ENCODE data around the gene ZSCAN4. TPM values are rescaled to one million over a fixed set of nuclear protein-coding genes. Genes with fewer than 3 reads are reported as not detected.

Gene ZSCAN4, protein sequence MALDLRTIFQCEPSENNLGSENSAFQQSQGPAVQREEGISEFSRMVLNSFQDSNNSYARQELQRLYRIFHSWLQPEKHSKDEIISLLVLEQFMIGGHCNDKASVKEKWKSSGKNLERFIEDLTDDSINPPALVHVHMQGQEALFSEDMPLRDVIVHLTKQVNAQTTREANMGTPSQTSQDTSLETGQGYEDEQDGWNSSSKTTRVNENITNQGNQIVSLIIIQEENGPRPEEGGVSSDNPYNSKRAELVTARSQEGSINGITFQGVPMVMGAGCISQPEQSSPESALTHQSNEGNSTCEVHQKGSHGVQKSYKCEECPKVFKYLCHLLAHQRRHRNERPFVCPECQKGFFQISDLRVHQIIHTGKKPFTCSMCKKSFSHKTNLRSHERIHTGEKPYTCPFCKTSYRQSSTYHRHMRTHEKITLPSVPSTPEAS
- polyA plus RNA-seq (ENCODE audit: insufficient read length in 4 of 4), result under 1 TPM in 1 of 4 donors, not detected in 3; 0.05 TPM

GRCh38 chr19:57668635-57669034, at the start of gene ZSCAN4:
Gene ZSCAN4, plus strand, starts transcription at chr19:57668935. Its CDS starts 7,211 bp downstream, at chr19:57676146.
- DNase-seq (ENCODE audit: low read depth in 4 of 4, low spot score in 3 of 4), result no peak

DNA sequence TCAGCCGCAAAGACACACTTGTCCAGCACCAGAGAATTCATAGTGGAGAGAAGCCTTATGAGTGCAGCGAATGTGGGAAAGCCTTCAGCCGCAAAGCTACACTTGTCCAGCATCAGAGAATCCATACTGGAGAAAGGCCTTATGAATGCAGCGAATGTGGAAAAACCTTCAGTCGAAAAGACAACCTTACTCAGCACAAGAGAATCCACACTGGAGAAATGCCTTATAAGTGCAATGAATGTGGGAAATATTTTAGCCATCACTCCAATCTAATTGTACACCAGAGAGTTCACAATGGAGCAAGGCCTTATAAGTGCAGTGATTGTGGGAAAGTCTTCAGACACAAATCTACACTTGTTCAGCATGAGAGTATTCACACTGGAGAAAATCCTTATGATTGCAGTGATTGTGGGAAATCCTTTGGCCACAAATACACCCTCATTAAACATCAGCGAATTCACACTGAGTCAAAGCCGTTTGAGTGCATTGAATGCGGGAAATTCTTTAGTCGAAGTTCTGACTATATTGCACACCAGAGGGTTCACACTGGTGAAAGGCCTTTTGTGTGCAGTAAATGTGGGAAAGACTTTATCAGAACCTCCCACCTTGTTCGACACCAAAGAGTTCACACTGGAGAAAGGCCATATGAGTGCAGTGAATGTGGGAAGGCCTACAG, 47.9 kb upstream of the ZSCAN4 start:
- DNase-seq (ENCODE audit: low read depth in 4 of 4, low spot score in 3 of 4), result no peak

- DNase-seq (ENCODE audit: low read depth in 4 of 4, low spot score in 3 of 4), result no peak
Measured at GRCh38 chr19:57623091-57623490, 45.6 kb upstream of the ZSCAN4 start.

DNA sequence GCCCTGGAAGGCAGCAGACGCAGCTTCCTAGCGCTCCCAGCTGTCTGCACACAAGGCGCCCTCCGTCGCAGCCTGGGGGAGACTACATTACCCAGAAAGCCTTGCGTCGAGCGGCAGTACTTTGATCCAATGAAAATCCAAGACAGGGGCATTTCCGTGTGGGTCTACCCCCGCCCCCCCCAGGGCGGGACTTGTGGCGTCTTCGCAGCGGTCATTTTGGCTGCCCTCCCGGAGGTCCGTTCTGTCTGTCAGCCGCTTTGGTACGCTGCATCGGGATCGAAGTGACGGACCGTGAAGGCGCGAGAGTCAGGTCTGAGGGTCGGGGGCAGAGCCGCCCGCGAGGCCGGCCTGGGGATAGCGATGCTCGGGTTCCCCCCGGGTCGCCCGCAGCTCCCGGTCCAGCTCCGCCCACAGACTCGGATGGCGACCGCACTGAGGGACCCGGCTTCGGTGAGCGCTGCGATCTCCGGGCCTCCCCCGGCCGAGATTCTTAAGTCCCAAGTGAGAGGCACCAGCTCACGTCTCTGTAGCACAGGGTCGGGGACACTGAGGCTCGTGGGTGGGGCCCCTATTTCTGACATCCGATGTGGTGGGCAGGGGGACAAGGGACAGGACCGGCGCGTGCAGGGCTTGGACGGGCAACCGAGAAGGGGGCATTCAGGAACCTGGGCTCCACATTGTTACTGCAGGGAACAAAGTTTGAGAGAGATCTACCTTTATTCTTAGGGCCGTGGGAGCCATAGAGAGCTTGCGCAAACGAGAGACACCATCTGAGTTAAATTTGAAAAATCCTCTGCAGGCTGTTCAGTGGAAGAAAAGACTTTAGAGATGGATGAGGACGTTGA, 35.5 kb upstream of the ZSCAN4 start, which contains the start of gene ZNF211:
Gene ZNF211 (plus strand): TSS at position 182 of the 845 bp plus-strand sequence. CDS start 179 bp downstream, at position 361.
- DNase-seq (ENCODE audit: low read depth in 4 of 4, low spot score in 3 of 4), result peak; percentile 91 to 95 (median 92)

- no peak for DNase-seq (ENCODE audit: low read depth in 4 of 4, low spot score in 3 of 4)
Measured at GRCh38 chr19:57633832-57634131, 35.0 kb upstream of the ZSCAN4 start.

GRCh38 chr19:57637379-57637778, 31.4 kb upstream of the ZSCAN4 start:
- no peak for DNase-seq (ENCODE audit: low read depth in 4 of 4, low spot score in 3 of 4)

- no peak for DNase-seq (ENCODE audit: low read depth in 4 of 4, low spot score in 3 of 4)
Measured at GRCh38 chr19:57641715-57642234, 27.0 kb upstream of the ZSCAN4 start.

DNA sequence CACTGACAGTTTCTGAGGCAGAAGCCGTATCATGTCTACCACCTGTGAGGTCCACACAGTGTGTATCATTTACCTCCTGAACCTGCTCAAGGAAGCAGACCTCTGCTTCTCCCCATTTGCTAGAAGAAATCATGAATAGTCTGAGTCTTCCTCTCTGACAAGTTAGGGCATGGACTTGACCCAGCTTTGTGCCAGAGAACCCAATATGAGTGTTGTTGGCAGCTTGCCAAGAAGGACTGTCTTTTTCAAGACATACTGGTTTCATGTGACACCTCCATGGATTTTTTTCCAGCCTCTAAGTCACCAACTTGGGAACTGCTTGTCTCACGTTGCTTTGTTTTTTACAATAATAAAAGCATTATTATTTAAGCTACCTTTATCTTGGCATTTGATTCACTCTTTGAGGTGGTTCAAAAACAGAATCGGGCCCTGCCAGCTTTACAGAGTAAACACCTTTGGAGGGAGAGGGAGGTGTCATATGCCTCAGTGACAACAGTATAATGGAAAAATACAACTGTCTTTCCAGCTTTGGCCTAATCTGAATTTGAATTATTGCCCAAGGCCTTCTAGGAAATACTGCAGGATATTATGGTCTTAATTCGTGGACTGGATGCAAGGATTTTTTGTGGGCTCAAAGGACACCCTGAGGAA, 26.2 kb upstream of the ZSCAN4 start:
- no peak for DNase-seq (ENCODE audit: low read depth in 4 of 4, low spot score in 3 of 4)

DNA sequence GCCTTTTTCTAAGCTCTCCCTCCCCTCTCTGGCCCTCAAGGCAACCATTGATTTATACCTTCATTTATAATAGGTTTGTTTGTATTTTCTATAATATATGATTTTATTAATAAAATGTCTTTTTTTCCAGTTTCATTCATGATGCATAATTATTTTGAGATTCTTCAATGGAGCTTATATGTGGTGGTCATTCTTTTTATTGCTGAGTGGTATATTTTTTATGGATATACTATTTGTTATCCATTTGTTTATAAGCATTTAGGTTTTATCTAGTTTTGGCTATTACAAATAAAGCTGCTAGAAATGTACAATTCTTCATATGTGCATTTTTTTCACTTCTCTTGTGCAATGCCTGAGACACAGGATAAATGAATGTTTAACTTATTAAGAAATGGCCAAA, 25.0 kb upstream of the ZSCAN4 start:
- DNase-seq (ENCODE audit: low read depth in 4 of 4, low spot score in 3 of 4), result no peak

- no peak for DNase-seq (ENCODE audit: low read depth in 4 of 4, low spot score in 3 of 4)
Measured at GRCh38 chr19:57648331-57649003, 20.3 kb upstream of the ZSCAN4 start.

GRCh38 chr19:57651654-57651996, 17.1 kb upstream of the ZSCAN4 start:
- no peak for DNase-seq (ENCODE audit: low read depth in 4 of 4, low spot score in 3 of 4)

DNA sequence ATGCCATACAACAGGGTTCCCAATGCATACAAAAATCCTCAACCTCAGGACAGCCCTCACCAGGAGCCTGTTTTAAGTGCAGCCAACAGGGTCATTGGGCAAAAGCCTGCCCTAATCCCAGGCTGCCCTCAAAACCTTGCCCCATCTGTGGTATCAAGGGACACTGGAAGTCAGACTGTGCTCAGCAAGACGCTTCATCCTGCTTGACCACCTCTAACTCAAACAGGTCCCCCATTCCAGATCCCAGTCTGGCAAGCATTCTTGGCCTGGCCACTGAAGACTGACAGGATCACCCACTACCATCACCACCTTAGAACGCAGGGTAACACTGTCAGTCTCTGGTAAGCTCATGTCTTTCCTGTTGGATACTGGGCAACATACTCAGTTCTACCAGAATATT, 15.0 kb upstream of the ZSCAN4 start:
- no peak for DNase-seq (ENCODE audit: low read depth in 4 of 4, low spot score in 3 of 4)

- no peak for DNase-seq (ENCODE audit: low read depth in 4 of 4, low spot score in 3 of 4)
Measured at GRCh38 chr19:57655443-57655842, 13.3 kb upstream of the ZSCAN4 start.

DNA sequence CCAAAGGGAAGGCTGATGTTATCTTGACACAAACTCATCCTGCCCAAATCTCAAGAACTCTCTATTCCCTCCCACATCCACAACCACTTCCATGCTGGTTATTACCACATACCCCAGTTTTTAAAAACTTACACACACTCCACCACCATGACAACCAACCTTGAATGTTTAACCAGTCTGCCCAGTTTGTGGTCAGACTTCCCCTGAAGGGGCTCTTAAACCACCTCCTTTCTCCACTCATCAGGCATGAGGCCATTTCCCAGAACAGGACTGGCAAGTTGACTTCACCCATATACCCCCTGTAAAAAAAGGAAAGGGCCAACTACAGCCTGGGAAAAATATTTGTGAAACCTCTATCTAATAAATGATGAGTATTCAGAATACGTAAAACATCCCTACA, 12.4 kb upstream of the ZSCAN4 start:
- no peak for DNase-seq (ENCODE audit: low read depth in 4 of 4, low spot score in 3 of 4)

- peak; percentile 40 to 59 (median 52) for DNase-seq (ENCODE audit: low read depth in 4 of 4, low spot score in 3 of 4)
Measured at GRCh38 chr19:57664269-57665127, 4.2 kb upstream of the ZSCAN4 start.

- no peak for DNase-seq (ENCODE audit: low read depth in 4 of 4, low spot score in 3 of 4)
Measured at GRCh38 chr19:57665261-57665806, 3.4 kb upstream of the ZSCAN4 start.

GRCh38 chr19:57667228-57667627, 1.5 kb upstream of the ZSCAN4 start:
- no peak for DNase-seq (ENCODE audit: low read depth in 4 of 4, low spot score in 3 of 4)

DNA sequence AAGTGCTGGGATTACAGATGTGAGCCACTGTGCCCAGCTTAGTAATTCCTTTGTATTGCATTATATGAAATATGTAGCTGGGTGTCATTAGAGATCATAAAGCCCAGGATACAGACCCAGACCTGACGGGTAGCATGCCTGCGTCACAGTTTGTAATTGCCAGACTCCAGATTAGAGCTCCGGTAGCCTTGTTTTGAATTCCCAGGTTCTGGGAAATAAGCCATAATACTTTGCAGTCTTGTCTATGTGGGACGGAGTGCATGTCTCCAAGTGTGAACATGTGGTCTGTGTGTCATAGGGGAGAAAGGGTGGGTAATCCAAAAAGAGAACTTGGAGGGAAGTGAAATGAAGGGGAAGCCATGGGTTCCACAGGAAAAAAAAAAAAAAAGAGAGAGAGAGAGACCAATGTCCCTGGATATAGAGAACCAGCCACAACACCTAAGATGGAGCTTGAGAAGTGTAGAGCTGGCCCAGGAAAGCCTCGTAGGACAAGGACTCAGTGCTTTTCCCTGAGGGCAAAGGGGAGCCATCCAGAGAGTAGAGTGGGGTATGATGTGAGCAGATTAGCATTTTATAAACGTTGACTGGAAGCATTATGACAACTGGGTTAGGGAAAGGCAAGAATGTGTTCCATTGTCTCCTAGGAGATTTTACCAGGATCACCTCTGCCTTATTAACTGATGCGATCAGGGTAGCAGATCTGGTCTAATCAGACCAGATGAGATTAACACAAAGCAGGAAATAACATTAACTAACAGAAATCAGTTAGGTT, 2.6 kb downstream of the ZSCAN4 start:
- no peak for DNase-seq (ENCODE audit: low read depth in 4 of 4, low spot score in 3 of 4)

Data from right renal pelvis (tissue), 4 donors.